Activated CD4-positive, alpha-beta T cell treated with anti-CD3 and anti-CD28 coated beads, Interleukin-10, Interleukin-2, amounts not matched to agents 100 ng/mL and 50 ng/mL, durations not matched to agents 16 hours and 8 hours (primary cell): ENCODE measurements around the gene RAB11A.
A peak's percentile ranks its signal among the peaks of the same experiment; 100 is the strongest.

Experiments used
- DNase-seq: peaks from one replicate; pipeline ENCODE4 v3.0.0-alpha.2; 2020

Gene RAB11A

DNA sequence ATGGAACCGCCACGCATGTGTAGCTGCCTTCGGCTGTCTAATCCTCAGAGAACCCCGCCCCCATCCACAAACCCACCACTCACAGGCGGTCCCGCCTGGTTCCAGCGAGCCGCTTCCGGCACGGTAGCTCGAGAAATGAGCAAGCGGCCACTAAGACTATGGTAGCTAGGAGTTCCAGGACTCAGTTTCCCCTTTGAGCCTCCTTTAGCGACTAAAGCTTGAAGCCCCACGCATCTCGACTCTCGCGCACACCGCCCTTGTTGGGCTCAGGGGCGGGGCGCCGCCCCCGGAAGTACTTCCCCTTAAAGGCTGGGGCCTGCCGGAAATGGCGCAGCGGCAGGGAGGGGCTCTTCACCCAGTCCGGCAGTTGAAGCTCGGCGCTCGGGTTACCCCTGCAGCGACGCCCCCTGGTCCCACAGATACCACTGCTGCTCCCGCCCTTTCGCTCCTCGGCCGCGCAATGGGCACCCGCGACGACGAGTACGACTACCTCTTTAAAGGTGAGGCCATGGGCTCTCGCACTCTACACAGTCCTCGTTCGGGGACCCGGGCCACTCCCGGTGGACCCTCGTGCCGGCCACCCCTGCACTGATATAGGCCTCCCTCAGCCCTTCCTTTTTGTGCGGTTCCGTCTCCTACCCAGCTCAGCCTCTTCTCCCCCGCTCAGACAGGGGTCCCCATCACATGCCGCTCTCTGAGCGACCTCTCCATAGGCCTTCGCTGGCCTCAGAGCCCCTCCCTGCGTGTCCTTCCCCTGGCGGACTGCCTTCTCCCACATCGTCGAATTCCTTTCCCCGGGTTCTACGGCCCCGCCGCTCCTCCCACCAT lies at the start of gene RAB11A:
TSS of gene RAB11A (plus strand) at position 366 of the 828 bp plus-strand sequence. CDS start at position 461, 95 bp downstream.
- peak; percentile 98 for DNase-seq

DNA sequence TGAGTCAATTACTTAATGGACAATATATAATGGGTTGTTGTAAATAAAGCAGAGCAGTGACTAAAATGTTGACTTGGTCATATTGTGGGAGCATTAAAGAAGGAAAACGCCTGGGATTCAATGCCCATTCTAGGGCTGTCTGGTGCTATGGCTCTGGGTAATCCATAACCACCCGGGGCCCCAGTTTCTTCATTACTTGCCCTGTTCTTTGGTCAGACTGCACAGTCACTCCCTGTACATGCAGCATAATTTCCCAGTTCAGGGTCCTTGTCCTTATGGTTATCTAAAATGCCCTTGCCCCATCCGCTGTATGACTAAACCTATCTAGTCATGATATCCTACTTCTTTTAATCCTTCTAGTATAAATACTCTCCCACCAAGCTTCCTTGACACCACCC lies 49.7 kb upstream of the RAB11A start:
- no peak for DNase-seq

DNA sequence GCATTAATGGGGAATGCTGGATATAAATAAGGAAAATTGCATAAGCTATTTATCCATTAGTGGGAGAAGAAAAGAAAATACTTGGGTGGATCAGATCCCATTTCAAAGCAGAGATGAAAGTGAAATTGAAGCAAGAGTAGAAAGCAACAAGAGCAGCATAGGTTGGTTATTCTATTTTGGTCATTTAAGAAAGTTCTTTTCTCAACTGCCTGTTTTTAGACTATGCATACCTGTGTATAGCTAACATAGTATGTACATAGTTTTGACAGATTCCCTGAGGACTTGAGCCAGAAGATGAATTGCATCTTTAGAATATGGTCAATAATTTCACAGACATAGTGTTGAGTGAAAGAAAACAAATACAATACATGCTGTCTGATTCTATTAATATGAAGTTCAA lies 48.2 kb upstream of the RAB11A start:
- DNase-seq, result no peak

DNA sequence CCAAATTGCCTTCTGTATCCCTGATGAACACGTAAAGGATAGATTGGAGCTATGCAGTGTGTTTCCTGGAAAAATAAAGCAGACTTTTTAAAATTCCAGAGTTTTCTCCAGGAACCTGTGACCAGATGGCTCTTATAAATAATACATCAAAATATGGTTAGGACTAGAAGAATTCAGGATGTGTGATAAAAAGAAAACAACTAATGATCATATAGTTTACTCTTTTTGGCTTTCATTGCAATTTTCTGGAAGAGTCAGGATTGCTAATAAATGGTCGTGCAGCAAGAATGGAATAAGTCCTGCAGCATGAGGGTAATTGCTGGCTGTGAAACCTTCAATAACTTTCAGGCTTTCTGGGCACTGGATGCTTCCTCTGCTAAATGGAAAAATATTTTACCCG lies 47.0 kb upstream of the RAB11A start:
- no peak for DNase-seq

DNA sequence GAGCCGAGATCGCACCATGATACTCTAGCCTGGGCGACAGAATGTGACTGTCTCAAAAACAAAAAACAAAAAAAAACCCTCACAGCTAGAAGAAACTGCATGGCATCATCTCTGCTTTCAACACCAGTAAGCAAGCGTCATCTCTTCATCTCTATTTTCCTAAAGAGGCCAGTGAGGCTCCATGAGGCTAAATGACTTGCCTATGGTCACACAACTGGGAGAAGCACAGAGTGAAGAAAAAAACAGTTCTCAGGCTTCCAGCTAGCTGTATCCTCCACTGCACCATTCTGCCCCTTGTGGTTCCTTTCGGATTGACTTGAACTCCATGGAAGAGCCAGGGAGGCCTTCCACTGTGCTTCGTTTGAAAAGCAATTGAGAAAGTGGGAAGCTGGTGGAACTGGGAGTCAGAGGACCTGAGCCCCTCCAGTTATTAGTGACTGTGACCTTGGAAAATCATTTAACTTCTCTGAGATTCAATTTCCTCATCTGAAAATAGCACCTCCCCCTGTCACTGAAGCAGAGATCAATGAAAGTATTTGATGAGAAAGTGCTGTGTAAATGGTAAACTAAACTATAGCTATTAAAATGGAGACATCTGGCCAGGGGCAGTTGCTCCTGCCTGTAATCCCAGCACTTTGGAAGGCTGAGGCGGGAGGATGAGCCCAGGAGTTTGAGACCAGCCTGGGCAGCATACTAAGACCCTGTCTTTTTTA lies 45.1 kb upstream of the RAB11A start:
- DNase-seq, result peak; percentile 33

DNA sequence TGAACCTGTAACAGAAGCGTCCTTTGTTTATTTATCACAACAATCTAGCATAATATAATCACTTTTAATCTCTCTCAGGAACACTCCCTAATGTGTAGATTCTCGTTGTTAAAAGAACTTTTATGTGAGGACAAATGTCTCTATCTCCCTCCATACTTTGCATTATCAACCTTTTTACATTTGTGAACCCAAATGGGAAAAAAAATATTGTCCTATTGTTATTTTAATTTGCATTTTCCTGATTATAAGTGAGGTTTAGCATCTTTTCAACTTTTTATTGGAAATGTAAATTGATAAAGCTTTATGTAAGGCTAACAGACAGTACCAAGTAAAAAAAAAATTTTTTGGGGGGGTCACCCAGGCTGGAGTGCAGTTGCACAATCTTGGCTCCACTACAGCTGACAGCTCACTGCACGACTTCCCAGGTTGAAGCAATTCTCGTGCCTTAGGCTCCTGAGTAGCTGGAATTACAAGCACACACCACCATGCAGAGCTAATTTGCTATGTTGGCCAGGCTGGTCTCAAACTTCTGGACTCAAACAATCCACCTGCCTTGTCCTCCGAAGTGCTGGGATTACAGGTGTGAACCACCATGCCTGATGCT lies 44.2 kb upstream of the RAB11A start:
- no peak for DNase-seq

DNA sequence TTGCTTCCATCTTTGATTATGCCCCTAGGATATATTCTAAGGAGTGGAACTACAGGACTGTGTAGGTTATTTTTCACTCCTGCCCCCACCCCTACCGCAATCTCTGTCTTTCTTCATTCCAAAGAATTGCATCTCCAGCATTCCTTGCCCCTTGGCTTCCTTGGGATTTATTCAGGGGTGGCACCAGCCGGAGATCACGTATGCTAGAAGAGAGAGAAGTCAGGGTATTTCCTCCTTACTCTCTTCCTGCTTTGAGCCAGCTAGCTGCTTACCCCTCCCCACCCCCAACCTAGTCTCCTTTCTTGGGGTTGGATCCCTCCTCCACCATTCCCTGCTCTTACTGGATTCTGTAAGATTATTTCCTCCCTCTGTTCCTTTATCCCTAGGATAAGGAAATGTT lies 42.2 kb upstream of the RAB11A start:
- DNase-seq, result no peak

DNA sequence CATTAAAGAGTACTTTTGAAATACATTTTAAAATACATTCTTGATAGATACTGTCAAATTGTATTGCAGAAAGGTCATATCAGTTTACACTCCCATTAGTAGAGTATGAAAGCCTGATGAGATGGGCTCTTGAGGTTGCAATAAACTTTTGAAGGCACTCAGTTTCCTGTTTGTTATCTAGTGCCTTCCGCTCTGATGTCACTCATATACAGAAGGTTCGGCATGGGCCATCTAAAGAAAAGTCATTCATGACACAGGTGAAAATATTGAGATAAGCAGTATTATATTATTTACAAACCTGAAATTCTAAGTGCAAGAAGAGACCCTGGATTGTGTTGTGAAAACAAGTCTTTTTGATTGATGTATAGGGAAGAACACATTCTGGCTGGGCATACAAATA lies 40.7 kb upstream of the RAB11A start:
- peak; percentile 62 for DNase-seq

DNA sequence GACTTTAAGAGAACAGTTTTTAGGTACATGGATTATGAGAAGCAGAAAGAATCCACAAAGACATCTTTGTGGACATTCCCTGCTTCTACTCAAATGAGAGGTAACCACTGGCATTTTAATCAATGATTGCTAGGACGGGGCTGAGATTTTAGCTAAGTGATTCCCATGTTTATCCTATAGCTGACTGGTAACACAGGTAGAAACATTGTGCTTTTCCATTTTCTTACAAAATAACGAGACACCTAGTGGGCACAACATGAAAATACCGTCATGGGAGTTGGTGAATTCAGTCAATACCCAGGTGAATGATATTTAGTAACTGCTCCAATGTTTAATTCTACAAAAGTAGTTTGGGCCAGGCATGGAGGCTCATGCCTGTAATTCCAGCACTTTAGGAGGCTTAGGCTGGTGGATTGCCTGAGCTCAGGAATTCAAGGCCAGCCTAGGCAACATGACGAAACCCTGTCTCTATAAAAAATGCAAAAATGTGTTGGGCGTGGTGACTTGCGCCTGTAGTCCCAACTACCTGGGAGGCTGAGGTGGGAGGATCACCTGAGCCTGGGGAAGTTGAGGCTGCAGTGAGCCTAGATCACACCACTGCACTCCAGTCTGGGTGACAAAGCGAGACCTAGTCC lies 40.0 kb upstream of the RAB11A start:
- peak; percentile 59 for DNase-seq

DNA sequence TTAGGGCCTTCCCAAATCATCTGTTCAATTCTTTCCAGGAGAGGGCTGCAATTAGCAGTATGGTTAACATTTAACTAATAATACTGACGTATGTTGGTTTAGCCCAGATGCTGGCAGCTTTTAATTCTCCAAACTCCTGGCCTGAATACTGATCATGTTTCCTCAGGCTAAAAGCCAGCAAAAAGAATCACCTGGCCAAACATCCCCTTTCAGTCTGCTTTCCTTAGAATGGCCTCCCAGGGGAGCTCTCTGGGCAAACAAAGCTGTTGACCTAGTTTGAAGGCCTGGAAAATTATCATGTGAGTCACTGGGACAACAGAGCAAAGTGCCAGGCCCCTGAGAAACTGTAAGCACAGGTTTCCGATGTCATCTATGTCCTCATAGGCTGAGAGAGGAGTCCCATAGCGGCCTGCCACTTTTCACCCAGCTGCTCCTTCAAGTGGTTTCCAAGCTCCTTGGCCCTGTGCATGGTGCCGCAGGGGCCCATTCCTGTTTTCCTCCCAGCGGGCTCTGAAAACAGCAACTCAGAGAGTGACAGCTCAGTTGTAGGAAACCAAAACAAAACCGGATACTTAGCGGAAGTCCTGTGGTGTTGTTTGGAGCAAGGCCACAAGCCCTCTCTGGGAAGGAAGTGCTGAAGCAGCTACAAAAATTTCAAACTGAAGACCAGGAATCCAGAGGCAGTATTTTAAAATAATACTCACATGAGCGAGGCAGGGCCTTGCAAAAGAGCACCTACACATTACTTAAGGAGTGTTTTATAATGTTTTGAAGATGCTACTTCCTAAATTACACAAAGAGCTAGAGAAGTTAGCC lies 36.5 kb upstream of the RAB11A start:
- DNase-seq, result peak; percentile 81

DNA sequence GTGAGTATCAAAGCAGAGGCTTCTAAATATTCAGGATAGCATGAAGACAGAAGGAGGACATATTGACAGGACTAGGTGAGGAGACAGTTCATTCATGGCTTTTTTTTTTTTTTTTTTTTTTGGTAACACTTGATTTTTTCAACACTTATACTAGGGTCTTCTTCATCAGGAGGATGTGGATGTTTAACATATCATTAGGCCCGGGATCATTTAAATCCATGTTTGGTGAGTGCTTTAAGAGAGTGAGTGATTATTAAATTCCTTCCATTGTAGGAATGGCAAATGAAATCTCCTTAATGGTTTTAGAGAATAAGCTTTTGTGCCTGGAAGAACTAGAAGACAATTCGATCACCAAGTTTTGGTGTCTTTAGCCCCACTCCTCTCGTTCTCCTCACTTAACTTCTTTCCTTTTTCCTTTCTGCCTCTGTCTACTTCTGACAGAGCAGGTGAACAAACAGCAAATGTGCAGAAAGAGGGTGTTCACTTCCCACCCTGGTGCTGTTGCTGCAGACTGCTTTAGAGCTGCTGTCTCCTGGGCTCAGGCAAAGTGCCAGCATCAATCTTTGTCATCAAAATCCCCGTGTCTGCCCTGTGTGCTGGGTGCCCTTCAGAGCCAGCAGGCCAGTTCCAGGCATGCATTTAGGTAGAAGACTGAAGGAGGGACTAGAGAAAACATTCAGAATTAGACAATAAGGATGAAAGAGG lies 35.6 kb upstream of the RAB11A start:
- peak; percentile 57 for DNase-seq

DNA sequence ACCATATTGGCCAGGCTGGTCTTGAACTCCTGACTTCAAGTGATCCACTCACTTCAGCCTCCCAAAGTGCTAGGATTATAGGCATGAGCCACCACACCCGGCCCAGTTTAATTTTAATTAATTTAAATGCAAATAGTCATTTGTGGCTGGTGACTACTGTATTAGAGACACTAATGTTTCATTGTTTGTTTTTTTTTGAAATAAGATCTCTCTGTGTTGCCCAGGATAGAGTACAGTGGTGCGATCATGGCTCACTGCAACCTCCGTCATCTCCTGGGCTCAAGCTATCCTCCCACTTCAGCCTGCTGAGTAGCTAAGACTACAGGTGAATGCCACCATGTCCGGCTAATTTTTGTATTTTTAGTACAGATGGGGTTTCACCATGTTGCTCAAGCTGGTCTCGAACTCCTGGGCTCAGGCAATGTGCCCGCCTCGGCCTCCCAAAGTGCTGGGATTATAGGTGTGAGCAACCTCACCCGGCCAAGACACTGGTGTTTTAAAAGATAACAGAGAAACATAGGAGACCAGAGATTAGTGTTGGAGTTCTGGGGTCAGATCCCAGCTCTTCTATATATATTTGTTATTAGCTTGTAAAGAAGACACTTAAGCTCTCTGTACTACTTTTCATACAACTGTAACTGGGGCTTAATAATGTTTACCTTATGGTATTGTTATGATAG lies 34.5 kb upstream of the RAB11A start:
- DNase-seq, result no peak

DNA sequence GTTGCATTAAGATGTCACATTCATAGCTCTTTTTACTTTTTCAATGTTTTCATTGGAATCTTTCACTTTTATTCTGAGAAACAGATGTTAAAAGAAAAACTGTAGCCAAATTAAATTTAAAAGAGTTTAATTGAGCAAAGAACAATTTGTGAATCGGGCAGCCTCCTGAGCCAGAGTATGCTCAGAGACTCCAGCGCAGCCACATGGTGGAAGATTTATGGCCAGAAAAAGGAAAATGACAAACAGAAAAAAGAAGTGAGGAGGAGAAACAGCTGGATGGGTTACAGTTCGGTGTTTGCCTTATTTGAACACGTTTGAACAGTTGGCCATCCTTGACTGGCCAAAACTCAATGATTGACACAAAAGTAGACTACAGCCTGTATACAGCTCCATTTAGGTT lies 33.8 kb upstream of the RAB11A start:
- no peak for DNase-seq

DNA sequence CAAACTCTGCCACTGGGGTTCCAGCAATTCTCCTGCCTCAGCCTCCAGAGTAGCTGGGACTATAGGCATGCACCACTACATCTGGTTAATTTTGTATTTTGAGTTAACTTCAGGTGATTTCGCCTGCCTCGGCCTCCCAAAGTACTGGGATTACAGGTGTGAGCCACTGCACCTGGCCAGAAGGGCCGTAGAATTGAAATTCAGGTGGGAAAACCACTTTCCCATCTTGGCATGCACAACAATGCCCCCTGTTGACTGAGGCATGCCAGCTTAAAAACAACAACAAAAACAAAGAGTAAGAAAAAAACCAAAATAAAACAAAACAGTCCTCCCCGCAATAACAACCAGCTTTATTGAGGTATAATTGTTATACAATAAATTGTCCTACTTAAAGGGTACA lies 32.6 kb upstream of the RAB11A start:
- DNase-seq, result no peak

DNA sequence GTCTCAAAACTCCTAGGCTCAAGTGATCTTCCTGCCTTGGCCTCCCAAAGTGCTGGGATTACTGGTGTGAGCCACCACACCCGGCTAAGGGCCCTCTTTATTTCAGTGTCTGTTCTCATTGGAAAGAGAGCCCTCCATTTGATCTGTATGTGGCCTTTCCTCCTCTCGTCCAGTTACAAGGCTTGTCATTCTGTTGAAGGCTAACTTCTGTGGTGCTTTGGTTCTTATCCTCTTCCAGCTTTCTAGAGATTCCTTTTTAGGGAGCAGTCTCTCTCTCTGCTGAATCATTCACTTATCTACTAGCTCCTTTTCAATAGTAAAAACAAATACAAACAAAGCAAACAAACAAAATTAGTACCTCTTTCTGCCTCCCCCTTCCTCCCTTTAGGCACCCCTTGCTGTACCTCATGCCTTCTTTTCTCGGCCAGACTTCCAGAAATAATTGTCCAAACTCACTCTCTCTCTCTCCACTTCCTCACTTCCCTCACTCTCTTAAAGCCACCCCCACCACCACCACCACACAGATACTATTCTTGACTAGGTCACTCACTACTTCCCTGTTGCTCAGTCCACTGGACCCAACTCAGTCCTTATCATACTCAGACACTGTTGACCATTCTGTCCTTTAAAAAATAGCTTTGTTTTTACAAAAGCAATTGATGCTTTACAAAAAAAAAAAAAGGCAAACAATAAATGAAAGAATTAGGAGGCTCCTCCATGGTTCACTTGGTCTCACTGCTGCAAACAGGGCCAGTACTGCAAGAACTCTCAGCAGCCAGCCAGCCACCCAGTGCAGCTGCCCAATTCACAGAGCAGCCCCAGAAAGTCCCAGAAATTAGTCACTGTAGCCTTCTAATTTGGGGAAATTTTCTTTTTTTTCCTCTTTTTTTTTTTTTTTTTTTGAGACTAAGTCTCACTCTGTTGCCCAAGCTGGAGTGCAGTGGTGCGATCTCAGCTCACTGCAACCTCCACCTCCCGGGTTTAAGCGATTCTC lies 31.7 kb upstream of the RAB11A start:
- no peak for DNase-seq

DNA sequence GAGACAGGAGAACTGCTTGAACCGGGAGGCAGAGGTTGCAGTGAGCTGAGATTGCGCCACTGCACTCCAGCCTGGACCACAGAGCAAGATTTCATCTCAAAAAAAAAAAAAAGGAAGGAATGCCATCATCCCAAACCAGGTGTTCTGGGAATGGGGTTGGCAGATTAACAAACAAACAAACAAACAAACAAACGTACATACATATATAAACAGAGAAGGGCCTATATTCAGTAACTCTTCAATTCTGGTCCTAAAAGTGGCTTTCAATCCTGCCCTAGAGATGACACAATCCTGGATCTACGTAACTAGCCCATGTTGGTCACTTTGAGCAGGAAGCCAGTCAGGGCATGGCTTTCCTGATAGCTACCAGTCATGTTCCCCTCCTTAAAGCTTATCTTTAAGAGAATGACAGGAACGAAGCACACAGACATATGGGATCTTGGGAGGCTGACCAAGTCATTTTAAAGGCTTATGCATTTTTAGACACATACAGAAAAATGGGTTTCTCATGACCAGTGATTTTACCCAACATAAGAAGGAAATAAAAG lies 29.9 kb upstream of the RAB11A start:
- no peak for DNase-seq

DNA sequence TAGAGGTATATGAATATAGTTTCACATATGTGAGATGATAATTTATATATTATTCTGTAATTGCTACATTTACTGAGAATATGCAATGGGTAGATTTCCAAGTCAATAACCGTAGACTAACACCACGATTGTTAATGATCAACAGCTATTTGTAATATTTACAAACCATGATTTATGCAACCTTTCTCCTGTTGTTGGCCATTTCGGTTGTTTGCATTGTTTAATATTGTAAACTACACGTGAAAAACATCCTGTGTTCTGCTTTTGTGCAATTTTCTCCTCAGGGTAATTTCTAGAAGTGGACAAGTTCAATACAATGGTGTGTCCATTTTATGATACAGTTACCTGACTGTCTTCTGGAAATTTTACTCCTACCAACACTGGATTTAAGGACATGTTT lies 29.3 kb upstream of the RAB11A start:
- no peak for DNase-seq

DNA sequence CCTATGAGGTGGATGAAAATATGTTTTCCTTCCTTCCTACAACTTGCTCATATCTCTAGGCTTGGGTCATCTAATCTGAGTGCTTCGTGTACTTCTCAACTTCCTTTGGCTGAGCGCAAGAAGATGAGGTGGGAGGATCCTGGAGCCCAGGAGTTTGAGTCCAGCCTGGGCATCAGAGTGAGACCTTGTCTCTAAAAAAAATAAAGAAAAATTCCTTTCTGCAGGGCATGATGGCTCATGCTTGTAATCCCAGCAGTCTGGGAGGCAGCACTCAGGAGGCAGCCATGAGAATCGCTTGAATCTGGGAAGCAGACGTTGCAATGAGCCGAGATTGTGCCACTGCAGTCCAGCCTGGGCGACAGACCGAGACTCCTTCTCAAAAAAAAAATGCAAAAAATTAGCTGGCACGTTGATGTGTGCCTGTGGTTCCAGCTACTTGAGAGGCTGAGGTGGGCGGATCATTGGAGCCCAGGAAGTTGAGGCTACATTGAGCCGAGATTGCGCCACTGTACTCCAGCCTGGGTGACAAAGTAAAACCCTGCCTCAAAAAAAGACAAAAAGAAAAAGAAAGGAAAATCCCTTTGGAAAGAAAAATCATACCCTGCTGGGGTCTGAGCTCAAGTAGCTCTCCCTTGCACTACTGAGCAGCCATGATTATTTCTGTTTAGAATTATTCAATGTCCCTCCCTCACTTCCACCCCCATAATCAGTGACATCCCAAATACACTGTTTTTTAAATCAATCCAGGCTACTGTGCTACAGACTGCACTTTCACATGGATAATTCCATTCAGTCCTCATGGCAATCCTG lies 28.0 kb upstream of the RAB11A start:
- DNase-seq, result no peak
